CD8-positive, alpha-beta memory T cell (primary cell): Measurements from ENCODE around the gene MMRN2. TPM values are rescaled to one million over a fixed set of nuclear protein-coding genes. Genes with fewer than 3 reads are reported as not detected.
"Not testable (repeated sequence)": the region's sequence is repeated elsewhere in the genome, so short reads cannot be mapped to it uniquely, and the experiment has no call there.

ENCODE experiments used
- CTCF ChIA-PET: fragments of 350-600 bp; sonication (Branson Sonifier 250); formaldehyde crosslinking; loops from one replicate; lab custom pipeline; 2021; ENCODE audit warnings: antibody characterized with exemption; lab: Charles Lee
- POLR2A ChIA-PET: fragments of 350-600 bp; sonication (Branson Sonifier 250); formaldehyde crosslinking; loops from one replicate; lab custom pipeline; 2021; ENCODE audit warnings: antibody characterized with exemption; lab: Charles Lee
- DNase-seq, 5 donors: peaks; one replicate each; pipeline versions ENCODE4 v3.0.0 to v3.0.0-alpha.2; 2020 to 2022; ENCODE audit warnings: mixed read lengths in 1 of 5
- H3K27ac ChIP-seq: one replicate; pipeline ENCODE4 v1.7.0; 2013; ENCODE audit warnings: low read depth, mild to moderate bottlenecking, low read length, moderate library complexity
- H3K27me3 ChIP-seq: 2 replicates; pipeline ENCODE4 v1.7.0; 2013; ENCODE audit warnings: low read length, mild to moderate bottlenecking; ENCODE audit not compliant: insufficient read depth, poor library complexity, severe bottlenecking
- H3K36me3 ChIP-seq: 2 replicates; pipeline ENCODE4 v1.7.0; 2013; ENCODE audit warnings: mild to moderate bottlenecking, low read length, moderate library complexity; ENCODE audit not compliant: insufficient read depth
- H3K4me1 ChIP-seq: 2 replicates; pipeline ENCODE4 v1.7.0; 2013; ENCODE audit warnings: mild to moderate bottlenecking, low read length, moderate library complexity; ENCODE audit not compliant: insufficient read depth
- H3K4me3 ChIP-seq: 2 replicates; pipeline ENCODE4 v1.7.0; 2013; ENCODE audit warnings: mild to moderate bottlenecking, low read length
- H3K9me3 ChIP-seq: 2 replicates; pipeline ENCODE4 v1.7.0; 2013; ENCODE audit warnings: mild to moderate bottlenecking, low read length
- H3K27ac Mint-ChIP-seq, 8 donors: one replicate each; pipeline ENCODE4 v1.8.0; 2020 to 2021; ENCODE audit warnings: mixed read lengths in 8 of 8, mild to moderate bottlenecking in 6 of 8, inconsistent platforms in 3 of 8, moderate library complexity in 3 of 8
- H3K27me3 Mint-ChIP-seq, 2 donors: one replicate each; pipeline ENCODE4 v1.8.0; 2020 to 2021; ENCODE audit warnings: mixed read lengths in 2 of 2, mild to moderate bottlenecking in 1 of 2, moderate library complexity in 1 of 2
- H3K36me3 Mint-ChIP-seq, 3 donors: one replicate each; pipeline ENCODE4 v1.8.0; 2020 to 2021; ENCODE audit warnings: mixed read lengths in 3 of 3, inconsistent platforms in 1 of 3, mild to moderate bottlenecking in 1 of 3
- H3K4me1 Mint-ChIP-seq, 3 donors: one replicate each; pipeline ENCODE4 v1.8.0; 2020 to 2021; ENCODE audit warnings: mixed read lengths in 3 of 3, inconsistent platforms in 1 of 3, mild to moderate bottlenecking in 1 of 3
- H3K4me3 Mint-ChIP-seq, 7 donors: one replicate each; pipeline ENCODE4 v1.8.0; 2020 to 2021; ENCODE audit warnings: mixed read lengths in 7 of 7, mild to moderate bottlenecking in 6 of 7, moderate library complexity in 4 of 7, inconsistent platforms in 2 of 7
- H3K9me3 Mint-ChIP-seq, 5 donors: one replicate each; pipeline ENCODE4 v1.8.0; 2020 to 2022; ENCODE audit warnings: mixed read lengths in 5 of 5, mild to moderate bottlenecking in 3 of 5, moderate library complexity in 2 of 5, inconsistent platforms in 1 of 5
- polyA plus RNA-seq: library from polyadenylated mRNA; unstranded; fragments of 300-500 nt; fragmentation: Illumina TruSeq; gene quantifications from one replicate; pipeline ENCODE4 v1.2.3, GENCODE V29; 2021
- total RNA-seq, 2 experiments: library from RNA; stranded (reverse); gene quantifications; one replicate each; pipeline ENCODE4 v1.2.3, GENCODE V29; 2021

The MMRN2 gene
- total and polyA plus RNA-seq, 3 experiments from 2014 or later, result not detected

DNA sequence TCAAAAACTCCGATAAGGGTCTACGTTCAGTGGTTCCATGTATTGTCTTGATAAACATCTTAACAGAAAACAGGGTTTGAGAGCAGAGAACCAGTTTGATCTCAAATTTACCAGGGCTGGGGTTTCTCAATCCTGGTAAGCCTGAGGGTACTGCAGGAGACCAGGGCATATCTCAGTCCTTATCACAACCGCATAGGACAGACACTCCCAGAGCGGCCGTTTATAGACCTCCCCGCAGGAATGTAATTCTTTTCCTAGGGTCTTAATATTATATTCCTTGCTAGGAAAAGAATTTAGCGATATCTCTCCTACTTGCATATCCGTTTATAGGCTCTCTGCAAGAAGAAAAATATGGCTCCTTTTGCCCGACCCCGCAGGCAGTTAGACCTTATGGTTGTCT is 4.7 kb downstream of the MMRN2 start:
- H3K4me3 ChIP-seq, H3K27ac ChIP-seq, POLR2A ChIA-PET, H3K9me3 ChIP-seq, DNase-seq, H3K27me3 Mint-ChIP-seq, H3K4me3 Mint-ChIP-seq, H3K36me3 ChIP-seq, H3K27me3 ChIP-seq: not testable (repeated sequence)
- peaks cover 17% of the 10 kb centered on the region for H3K4me1 ChIP-seq
- H3K9me3 Mint-ChIP-seq, result peaks cover 9 to 14% (median 12%) of the 10 kb centered on the region in 5 donors
- CTCF ChIA-PET, result interaction anchor here (1.0 to 1.9 kb wide), 2 partner anchors 14 kb away, joined by 3 to 5 read pairs; no protein-coding TSS in a partner anchor
- H3K36me3 Mint-ChIP-seq, result peaks cover 0 to 15% (median 2%) of the 10 kb centered on the region in 3 donors
- H3K27ac Mint-ChIP-seq, result peak overlapping the region in 1 of 8 donors; percentile 68
- peaks cover 8 to 13% (median 12%) of the 10 kb centered on the region in 3 donors for H3K4me1 Mint-ChIP-seq

DNA sequence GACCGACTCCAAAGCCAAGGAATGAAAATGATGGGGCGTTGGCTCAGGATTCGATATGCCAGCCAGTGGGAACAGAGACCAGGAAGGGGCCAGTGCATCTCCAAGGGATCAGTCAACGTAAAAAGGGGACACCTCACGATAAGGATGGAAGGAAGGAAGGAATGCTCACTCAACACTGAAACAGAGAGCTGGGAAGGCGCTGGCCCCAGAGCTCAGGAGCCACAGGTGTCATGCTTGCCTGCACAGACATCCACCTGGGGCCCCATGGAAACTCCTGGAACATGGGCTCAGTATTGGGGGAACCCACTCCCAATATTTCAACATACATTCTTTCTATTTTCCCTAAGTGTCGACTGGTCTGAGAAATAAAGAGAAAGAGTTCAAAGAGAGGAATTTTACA is 5.3 kb downstream of the MMRN2 start:
- Histone ChIP-seq H3K4me3 (no peak overlapping the region), H3K27ac (no peak overlapping the region), H3K36me3 (no peaks in the 10 kb centered on the region), H3K9me3 (no peaks in the 10 kb centered on the region), H3K4me1 (peaks cover 17% of the 10 kb centered on the region), H3K27me3 (no peaks in the 10 kb centered on the region)
- POLR2A ChIA-PET, result no interaction called here
- Mint-ChIP-seq H3K4me1 (peaks cover 8 to 13% (median 12%) of the 10 kb centered on the region in 3 donors), H3K9me3 (peaks cover 9 to 14% (median 12%) of the 10 kb centered on the region in 5 donors), H3K4me3 (no peak overlapping the region), H3K36me3 (peaks cover 0 to 15% (median 2%) of the 10 kb centered on the region in 3 donors), H3K27ac (peak overlapping the region in 2 of 8 donors; percentile 45 to 61), H3K27me3 (peaks cover 0 to 2% of the 10 kb centered on the region in 2 donors)
- CTCF ChIA-PET, result interaction anchor here (1.0 to 2.5 kb wide), 4 partner anchors 11 to 15 kb away, joined by 3 to 7 read pairs (median 4); no protein-coding TSS in a partner anchor
- no peak for DNase-seq

DNA sequence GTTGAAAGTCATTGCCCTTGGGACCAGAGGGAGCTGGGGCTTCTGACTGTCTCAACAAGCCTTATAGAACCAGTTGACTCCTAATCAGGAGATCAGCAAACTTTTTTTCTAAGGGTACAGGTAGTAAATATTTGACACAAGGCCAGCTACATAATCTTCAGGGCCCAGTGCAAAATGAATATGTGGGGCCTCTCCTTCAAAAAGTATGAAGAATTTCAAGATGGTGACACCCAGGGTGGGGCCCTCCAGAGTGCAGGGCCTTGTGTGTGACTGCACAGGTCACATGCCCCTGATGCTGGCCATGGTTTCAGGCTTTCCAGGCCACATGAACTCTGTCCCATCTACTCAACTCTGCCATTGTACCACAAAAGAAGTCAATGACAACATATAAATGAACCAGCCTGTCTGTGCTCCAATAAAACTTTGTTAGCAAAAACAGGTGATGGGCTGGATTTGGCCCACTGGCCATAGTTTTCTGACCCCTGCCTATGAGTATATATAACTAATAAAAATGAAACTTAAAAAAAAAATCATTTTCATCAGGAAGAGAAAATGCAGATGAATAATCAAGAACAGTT is 6.1 kb downstream of the MMRN2 start:
- Mint-ChIP-seq H3K4me1 (peaks cover 8 to 13% (median 12%) of the 10 kb centered on the region in 3 donors), H3K4me3 (no peak overlapping the region), H3K36me3 (peaks cover 0 to 15% (median 4%) of the 10 kb centered on the region in 3 donors), H3K9me3 (peaks cover 9 to 14% (median 12%) of the 10 kb centered on the region in 5 donors), H3K27me3 (peaks cover 4 to 6% of the 10 kb centered on the region in 2 donors), H3K27ac (peak overlapping the region in 2 of 8 donors; percentile 46 to 90)
- Histone ChIP-seq H3K27me3 (no peaks in the 10 kb centered on the region), H3K27ac (no peak overlapping the region), H3K36me3 (no peaks in the 10 kb centered on the region), H3K4me3 (no peak overlapping the region), H3K9me3 (no peaks in the 10 kb centered on the region), H3K4me1 (peaks cover 17% of the 10 kb centered on the region)
- ChIA-PET POLR2A (no interaction called here), CTCF (interaction anchor here (1.1 to 2.5 kb wide), 4 partner anchors 9 to 16 kb away, joined by 4 to 7 read pairs (median 4); no protein-coding TSS in a partner anchor)
- DNase-seq, result no peak

DNA sequence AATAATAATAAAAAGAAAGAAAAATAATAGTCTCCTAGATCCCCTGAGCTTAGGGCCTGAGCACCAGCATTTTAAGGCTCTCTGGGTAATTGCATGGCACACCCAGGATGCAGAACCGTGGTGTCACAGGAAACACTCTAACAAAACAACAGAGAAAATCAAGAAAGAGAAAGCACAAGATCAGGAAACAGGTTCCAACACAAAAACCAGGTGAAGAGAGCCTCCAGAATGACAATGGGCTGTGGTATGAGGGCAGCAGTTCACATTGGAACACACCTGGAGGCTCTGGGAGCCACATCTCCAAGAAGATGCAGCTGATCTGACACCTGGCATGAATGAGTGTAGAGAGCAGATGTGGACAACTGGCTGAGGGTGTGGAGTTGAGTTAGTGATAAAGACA is 7.1 kb downstream of the MMRN2 start:
- ChIA-PET CTCF (interaction anchor here (1.1 to 2.5 kb wide), 3 partner anchors 8 to 13 kb away, joined by 4 to 7 read pairs (median 4); no protein-coding TSS in a partner anchor), POLR2A (no interaction called here)
- Histone ChIP-seq H3K4me1 (peaks cover 17% of the 10 kb centered on the region), H3K27ac (no peak overlapping the region), H3K27me3 (no peaks in the 10 kb centered on the region), H3K36me3 (no peaks in the 10 kb centered on the region), H3K9me3 (no peaks in the 10 kb centered on the region), H3K4me3 (peak overlapping the region; percentile 25)
- H3K36me3 Mint-ChIP-seq, result peaks cover 0 to 15% (median 4%) of the 10 kb centered on the region in 3 donors
- H3K4me3 Mint-ChIP-seq, result peak overlapping the region in 4 of 7 donors; percentile 1 to 75 (median 42)
- H3K27ac Mint-ChIP-seq, result peak overlapping the region; percentile 25 to 90 (median 66)
- peaks cover 4 to 6% of the 10 kb centered on the region in 2 donors for H3K27me3 Mint-ChIP-seq
- H3K4me1 Mint-ChIP-seq, result peaks cover 8 to 13% (median 12%) of the 10 kb centered on the region in 3 donors
- no peak for DNase-seq
- peaks cover 9 to 14% (median 12%) of the 10 kb centered on the region in 5 donors for H3K9me3 Mint-ChIP-seq

DNA sequence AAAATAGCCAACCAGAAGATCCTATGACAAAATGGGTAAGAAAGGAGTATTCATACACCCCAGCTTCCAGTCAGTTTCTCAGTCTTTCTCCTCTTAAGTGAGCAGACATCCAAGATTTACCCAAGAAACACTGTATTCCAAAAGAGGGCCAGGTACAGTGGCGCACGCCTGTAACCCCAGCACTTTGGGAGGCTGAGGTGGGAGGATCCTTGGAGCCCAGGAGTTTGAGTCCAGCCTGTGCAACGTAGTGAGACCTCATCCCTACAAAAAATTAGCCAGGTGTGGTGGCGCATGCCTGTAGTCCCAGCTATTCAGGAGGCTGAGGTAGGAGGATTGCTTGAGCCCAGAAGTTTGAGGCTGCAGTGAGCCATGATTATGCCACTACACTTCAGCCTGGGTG is 9.6 kb downstream of the MMRN2 start:
- H3K9me3 ChIP-seq, H3K4me3 Mint-ChIP-seq, H3K27ac ChIP-seq, H3K27ac Mint-ChIP-seq, POLR2A ChIA-PET, DNase-seq, H3K4me3 ChIP-seq, H3K27me3 ChIP-seq, H3K27me3 Mint-ChIP-seq, H3K36me3 ChIP-seq: not testable (repeated sequence)
- CTCF ChIA-PET, result interaction anchor here (1.2 kb wide), 1 partner anchor 19 kb away, joined by 3 read pairs; no protein-coding TSS in a partner anchor
- H3K4me1 Mint-ChIP-seq, result peaks cover 8 to 13% (median 13%) of the 10 kb centered on the region in 3 donors
- H3K4me1 ChIP-seq, result peaks cover 17% of the 10 kb centered on the region
- peaks cover 0 to 15% (median 4%) of the 10 kb centered on the region in 3 donors for H3K36me3 Mint-ChIP-seq
- H3K9me3 Mint-ChIP-seq, result peaks cover 8 to 12% (median 10%) of the 10 kb centered on the region in 5 donors

DNA sequence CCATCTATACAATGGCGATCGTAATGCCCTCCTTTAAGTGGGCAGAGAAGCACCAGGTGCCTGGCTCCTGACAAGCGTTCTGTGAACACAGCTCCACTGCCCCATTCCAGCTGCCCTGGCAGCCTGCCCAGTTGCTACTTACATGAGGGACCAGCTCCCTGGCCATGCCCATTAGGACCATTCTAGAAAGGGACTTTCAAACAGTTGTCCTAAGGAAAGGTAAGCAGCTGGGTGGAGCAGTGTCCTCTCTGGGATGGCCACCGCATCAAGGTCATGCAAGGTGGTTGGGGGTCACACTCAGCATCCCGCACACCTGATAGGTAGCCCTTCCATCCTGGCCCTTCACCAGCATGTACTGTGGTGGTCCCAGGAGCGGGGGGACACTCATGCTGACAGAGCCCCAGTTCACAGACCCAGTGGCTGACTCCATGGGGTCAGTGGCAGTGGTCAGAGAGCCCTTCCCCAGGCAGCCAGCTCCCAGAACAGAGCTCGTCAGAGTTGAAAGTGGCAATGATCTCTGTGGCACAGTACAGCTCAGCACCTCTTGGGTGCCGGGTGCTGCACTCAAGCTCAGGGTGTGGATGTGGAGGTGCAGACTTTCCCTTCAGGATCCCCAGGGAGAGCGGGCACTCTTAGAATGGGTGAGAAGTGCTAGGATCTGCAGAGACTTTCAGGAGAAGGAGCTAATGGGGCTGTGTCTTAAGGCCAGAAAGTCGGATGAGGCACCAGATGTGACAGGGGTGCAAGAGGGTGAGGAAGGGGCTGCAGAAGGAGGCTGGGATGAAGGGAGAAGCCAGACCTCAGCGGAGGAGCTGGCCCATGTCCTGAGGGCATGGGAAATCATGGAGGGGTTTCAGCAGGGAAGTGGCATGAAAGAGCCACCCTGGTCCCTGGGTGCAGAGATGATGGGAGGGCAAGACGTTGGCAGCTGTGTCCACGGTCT is 10.9 kb downstream of the MMRN2 start:
- Histone ChIP-seq H3K36me3 (no peaks in the 10 kb centered on the region), H3K9me3 (no peaks in the 10 kb centered on the region), H3K27me3 (no peaks in the 10 kb centered on the region), H3K4me1 (peaks cover 17% of the 10 kb centered on the region), H3K27ac (no peak overlapping the region), H3K4me3 (no peak overlapping the region)
- H3K36me3 Mint-ChIP-seq, result peaks cover 0 to 4% (median 4%) of the 10 kb centered on the region in 3 donors
- ChIA-PET POLR2A (no interaction called here), CTCF (interaction anchor here (0.9 to 1.2 kb wide), 3 partner anchors 8 to 23 kb away, joined by 3 to 6 read pairs (median 3); no protein-coding TSS in a partner anchor)
- H3K27me3 Mint-ChIP-seq, result peaks cover 4 to 6% of the 10 kb centered on the region in 2 donors
- H3K27ac Mint-ChIP-seq, result peak overlapping the region in 1 of 8 donors; percentile 2
- H3K9me3 Mint-ChIP-seq, result peaks cover 0 to under 1% (median 0%) of the 10 kb centered on the region in 5 donors
- H3K4me3 Mint-ChIP-seq, result no peak overlapping the region
- H3K4me1 Mint-ChIP-seq, result peaks cover 8 to 13% (median 13%) of the 10 kb centered on the region in 3 donors
- DNase-seq, result no peak

DNA sequence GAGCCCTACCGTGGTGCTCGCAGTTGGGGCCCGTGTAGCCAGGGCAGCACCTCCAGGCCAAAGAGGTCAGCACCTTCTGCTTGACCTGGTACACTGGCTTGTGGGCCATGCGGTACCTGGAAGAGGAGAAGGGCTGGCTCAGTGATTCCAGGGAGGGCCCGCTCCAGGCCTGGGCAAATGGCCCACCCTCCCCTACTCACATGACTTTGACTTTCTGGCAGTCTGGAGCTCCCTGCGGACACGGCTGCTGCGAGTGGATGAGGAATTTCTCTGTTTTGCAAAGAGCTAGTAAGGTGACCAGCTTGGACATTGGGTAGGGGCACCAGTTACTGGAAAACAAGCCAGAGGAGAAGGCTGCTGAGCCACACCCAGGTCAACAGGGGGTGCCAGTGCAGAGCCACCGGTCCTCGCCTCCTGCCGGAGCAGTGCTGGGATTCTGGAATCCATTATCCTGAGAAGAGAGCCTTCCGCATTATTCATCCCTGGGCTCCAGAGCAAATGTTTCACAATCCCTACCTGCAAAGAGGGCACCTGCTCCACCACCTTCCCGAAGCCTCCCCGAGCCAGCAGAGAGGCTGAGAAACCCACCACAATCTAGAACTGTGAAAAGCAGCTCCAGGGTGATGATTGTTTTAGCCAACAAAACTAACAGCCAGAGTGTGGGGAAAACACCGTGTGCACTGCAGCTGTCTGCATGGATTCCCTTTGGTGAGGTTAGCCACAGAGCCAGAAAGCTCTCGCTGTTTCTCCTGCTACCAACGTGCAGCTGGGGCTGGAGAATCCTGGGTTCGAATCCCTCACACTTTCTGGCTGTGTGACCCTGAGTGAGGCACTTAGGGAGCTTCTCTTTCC is 11.8 kb downstream of the MMRN2 start:
- Histone ChIP-seq H3K27ac (no peak overlapping the region), H3K36me3 (no peaks in the 10 kb centered on the region), H3K4me1 (peaks cover 9% of the 10 kb centered on the region), H3K27me3 (no peaks in the 10 kb centered on the region), H3K4me3 (no peak overlapping the region), H3K9me3 (no peaks in the 10 kb centered on the region)
- H3K9me3 Mint-ChIP-seq, result no peaks in the 10 kb centered on the region
- CTCF ChIA-PET, result interaction anchor here (0.9 to 1.1 kb wide), 2 partner anchors 7 to 24 kb away, joined by 3 to 6 read pairs; no protein-coding TSS in a partner anchor
- H3K27me3 Mint-ChIP-seq, result peaks cover 4 to 6% of the 10 kb centered on the region in 2 donors
- no peak overlapping the region for H3K27ac Mint-ChIP-seq
- peaks cover 0 to 4% (median 3%) of the 10 kb centered on the region in 3 donors for H3K36me3 Mint-ChIP-seq
- peak in 1 of 5 donors; percentile 28 for DNase-seq
- H3K4me1 Mint-ChIP-seq, result peaks cover 6 to 11% (median 8%) of the 10 kb centered on the region in 3 donors
- POLR2A ChIA-PET, result no interaction called here
- H3K4me3 Mint-ChIP-seq, result no peak overlapping the region
